Activated T-helper 2 cell treated with anti-CD3 and anti-CD28 coated beads, Interferon-gamma antibody, Interleukin-2, Interleukin-4, amounts not matched to agents 10 μg/mL and 5 μg/mL and 100 μg/mL, durations not matched to agents 14 hours and 24 hours and 36 hours (primary cell): ENCODE measurements around the gene IQCN. TPM values are rescaled to one million over a fixed set of nuclear protein-coding genes. Genes with fewer than 3 reads are reported as not detected.

Experiments
- DNase-seq: peaks from one replicate; pipeline ENCODE4 v3.0.0; 2021; ENCODE audit warnings: low spot score
- H3K27ac Mint-ChIP-seq: one replicate; pipeline ENCODE4 v1.8.0; 2021; ENCODE audit warnings: mixed read lengths
- H3K27me3 Mint-ChIP-seq: one replicate; pipeline ENCODE4 v1.8.0; 2021; ENCODE audit warnings: low read depth, mixed read lengths
- H3K36me3 Mint-ChIP-seq: one replicate; pipeline ENCODE4 v1.8.0; 2021; ENCODE audit warnings: low read depth, mixed read lengths
- H3K4me1 Mint-ChIP-seq: one replicate; pipeline ENCODE4 v1.8.0; 2021; ENCODE audit warnings: low read depth, mixed read lengths
- H3K4me3 Mint-ChIP-seq: one replicate; pipeline ENCODE4 v1.8.0; 2021; ENCODE audit warnings: low read depth, mild to moderate bottlenecking, moderate library complexity, mixed read lengths
- H3K9me3 Mint-ChIP-seq: one replicate; pipeline ENCODE4 v1.8.0; 2021; ENCODE audit warnings: mixed read lengths
- intact Hi-C: fragments of 100-400 bp; cut with micrococcal nuclease; formaldehyde crosslinking; loops from one replicate; pipeline ENCODE4 v1.15.1; 2023
- total RNA-seq: library from RNA; stranded (reverse); gene quantifications from 2 replicates; pipeline ENCODE4 v1.2.3, GENCODE V29; 2022

Gene IQCN
- total RNA-seq = 2.9 and 3.3 TPM in 2 replicates

- peak within 1 kb of the TSS; percentile 26 for H3K4me3 Mint-ChIP-seq
- peak within 1 kb of the TSS; percentile 17 for H3K27ac Mint-ChIP-seq
These were observed at the start of gene IQCN for GRCh38 chr19:18274219-18274780. IQCN (minus strand) TSS chr19:18274452; CDS start chr19:18269478, 4,974 bp downstream.

GRCh38 chr19:18322759-18323460 is 48.7 kb upstream of the IQCN start, which contains the start of gene LSM4:
LSM4 (minus strand) TSS chr19:18323076; CDS start chr19:18323020, 56 bp downstream.
- no peaks in the 10 kb centered on the region for H3K9me3 Mint-ChIP-seq
- H3K4me3 Mint-ChIP-seq = peak within 1 kb of the TSS; percentile 94
- peaks cover 47% of the 10 kb centered on the region for H3K4me1 Mint-ChIP-seq
- H3K27me3 Mint-ChIP-seq = no peaks in the 10 kb centered on the region
- peak; percentile 99 for DNase-seq
- peak within 1 kb of the TSS; percentile 97 for H3K27ac Mint-ChIP-seq
- peaks cover 46% of the 10 kb centered on the region for H3K36me3 Mint-ChIP-seq
- intact Hi-C loops = loop anchor here (1.0 to 5.0 kb wide), 4 partner anchors 19 to 131 kb away; partner anchors contain the start of gene MPV17L2

More at GRCh38 chr19:18274219-18274780, at the start of gene IQCN:
- peaks cover 54% of the 10 kb centered on the region for H3K36me3 Mint-ChIP-seq
- no peaks in the 10 kb centered on the region for H3K9me3 Mint-ChIP-seq
- no peaks in the 10 kb centered on the region for H3K27me3 Mint-ChIP-seq
- no peak for DNase-seq
- intact Hi-C loops = no loop called here
- H3K4me1 Mint-ChIP-seq = peaks cover 16% of the 10 kb centered on the region

DNA sequence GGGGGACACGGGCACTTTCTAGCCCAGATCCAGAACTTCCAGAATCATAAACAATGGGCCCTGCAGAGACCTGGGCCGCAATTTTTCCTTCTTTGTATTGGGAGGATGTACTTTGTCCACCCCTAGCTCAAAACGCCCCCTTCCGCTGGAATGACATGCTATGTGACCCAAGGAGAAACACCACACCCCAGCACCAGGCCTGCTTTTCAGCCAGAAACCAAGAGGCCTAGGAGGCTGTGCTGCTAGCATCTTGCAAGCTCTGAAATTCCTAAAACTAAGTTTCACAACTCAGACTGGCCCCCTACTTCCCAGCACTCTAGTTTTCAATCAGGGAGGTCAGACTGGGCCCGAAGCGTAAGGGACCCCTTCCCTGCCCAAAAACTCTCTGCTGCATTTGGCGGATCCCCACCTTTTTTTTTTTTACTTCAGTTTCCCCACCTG is 48.1 kb upstream of the IQCN start:
- Mint-ChIP-seq H3K4me3 (peak overlapping the region; percentile 94), H3K9me3 (no peaks in the 10 kb centered on the region), H3K27ac (peak overlapping the region; percentile 97), H3K27me3 (no peaks in the 10 kb centered on the region), H3K4me1 (peaks cover 52% of the 10 kb centered on the region), H3K36me3 (peaks cover 50% of the 10 kb centered on the region)
- intact Hi-C loops = loop anchor here (5.0 kb wide), 1 partner anchor 130 kb away; the partner anchor contains the start of gene MPV17L2
- DNase-seq = peak; percentile 52

DNA sequence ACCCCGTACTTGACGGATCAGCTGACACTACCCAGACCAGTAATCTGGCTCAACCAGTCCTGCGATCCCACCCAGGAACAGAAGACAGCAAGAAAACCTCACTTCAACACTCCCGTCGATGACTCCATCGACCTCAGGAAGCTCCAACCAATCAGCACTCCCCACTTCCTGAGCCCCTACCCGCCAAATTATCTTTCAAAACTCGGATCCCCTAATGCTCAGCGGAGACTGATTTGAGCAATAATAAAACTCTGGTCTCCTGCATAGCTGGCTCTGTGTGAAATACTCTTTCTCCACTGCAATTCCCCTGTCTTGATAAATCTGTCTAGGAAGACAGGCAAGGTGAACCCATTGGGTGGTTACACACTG is 47.5 kb upstream of the IQCN start:
- intact Hi-C loops = loop anchor here (5.0 kb wide), 1 partner anchor 129 kb away; the partner anchor contains the start of gene MPV17L2
- no peaks in the 10 kb centered on the region for H3K27me3 Mint-ChIP-seq
- DNase-seq = no peak
- peaks cover 52% of the 10 kb centered on the region for H3K4me1 Mint-ChIP-seq
- no peaks in the 10 kb centered on the region for H3K9me3 Mint-ChIP-seq
- H3K27ac Mint-ChIP-seq = peak overlapping the region; percentile 97
- H3K4me3 Mint-ChIP-seq = peak overlapping the region; percentile 94
- peaks cover 50% of the 10 kb centered on the region for H3K36me3 Mint-ChIP-seq

DNA sequence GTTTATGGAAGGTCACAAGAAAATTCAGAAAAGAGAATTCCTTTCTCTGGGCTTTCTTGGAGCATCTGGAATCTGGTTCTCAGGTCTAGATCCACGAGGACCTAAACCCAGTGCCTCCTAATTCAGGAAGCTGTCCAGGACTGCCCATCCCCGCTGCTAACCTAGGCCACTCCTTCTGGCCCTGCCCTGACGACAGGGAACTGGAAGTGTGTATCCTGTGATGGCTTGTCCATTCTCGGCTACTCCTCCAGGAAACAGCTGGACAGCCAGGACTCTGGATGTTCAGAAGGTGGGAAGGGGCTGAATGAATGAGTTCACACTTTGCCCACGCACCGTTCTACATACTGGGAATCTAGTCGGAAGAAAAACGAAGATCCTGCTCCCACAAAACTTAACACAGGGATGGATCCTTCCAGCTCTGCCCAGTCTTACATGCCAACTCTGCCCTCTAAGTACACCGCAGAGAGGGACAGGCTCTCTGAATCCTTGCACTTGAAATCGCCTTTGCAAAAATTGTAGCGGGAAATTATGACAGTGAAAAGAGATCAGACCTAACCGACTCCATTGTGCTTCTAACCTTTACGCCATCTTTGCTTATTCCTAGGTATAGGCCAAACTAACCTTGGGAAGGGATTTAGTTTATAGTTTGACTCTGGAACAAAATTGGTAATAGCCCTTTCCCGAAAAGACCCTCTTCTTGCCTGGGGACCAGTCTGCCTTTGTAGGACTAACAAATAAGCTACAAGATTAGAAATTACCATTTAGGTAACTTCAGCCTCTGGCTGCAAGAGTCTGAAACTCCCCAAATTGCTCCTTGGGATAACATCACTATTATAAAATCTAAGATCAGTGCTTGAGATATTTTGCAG is 46.8 kb upstream of the IQCN start:
- peaks cover 53% of the 10 kb centered on the region for H3K4me1 Mint-ChIP-seq
- no peaks in the 10 kb centered on the region for H3K9me3 Mint-ChIP-seq
- peak overlapping the region; percentile 97 for H3K27ac Mint-ChIP-seq
- H3K4me3 Mint-ChIP-seq = peak overlapping the region; percentile 94
- no peaks in the 10 kb centered on the region for H3K27me3 Mint-ChIP-seq
- intact Hi-C loops = loop anchor here (5.0 kb wide), 1 partner anchor 129 kb away; the partner anchor contains the start of gene MPV17L2
- H3K36me3 Mint-ChIP-seq = peaks cover 52% of the 10 kb centered on the region
- no peak for DNase-seq

- H3K4me3 Mint-ChIP-seq = peak overlapping the region; percentile 53
- peaks cover 62% of the 10 kb centered on the region for H3K36me3 Mint-ChIP-seq
- no peaks in the 10 kb centered on the region for H3K9me3 Mint-ChIP-seq
- intact Hi-C loops = loop anchor here (5.0 kb wide), 1 partner anchor 127 kb away; the partner anchor contains the start of gene MPV17L2
- H3K27me3 Mint-ChIP-seq = no peaks in the 10 kb centered on the region
- peak overlapping the region; percentile 80 for H3K27ac Mint-ChIP-seq
- DNase-seq = no peak
- peaks cover 56% of the 10 kb centered on the region for H3K4me1 Mint-ChIP-seq
These were observed 45.4 kb upstream of the IQCN start for GRCh38 chr19:18319591-18320135.

DNA sequence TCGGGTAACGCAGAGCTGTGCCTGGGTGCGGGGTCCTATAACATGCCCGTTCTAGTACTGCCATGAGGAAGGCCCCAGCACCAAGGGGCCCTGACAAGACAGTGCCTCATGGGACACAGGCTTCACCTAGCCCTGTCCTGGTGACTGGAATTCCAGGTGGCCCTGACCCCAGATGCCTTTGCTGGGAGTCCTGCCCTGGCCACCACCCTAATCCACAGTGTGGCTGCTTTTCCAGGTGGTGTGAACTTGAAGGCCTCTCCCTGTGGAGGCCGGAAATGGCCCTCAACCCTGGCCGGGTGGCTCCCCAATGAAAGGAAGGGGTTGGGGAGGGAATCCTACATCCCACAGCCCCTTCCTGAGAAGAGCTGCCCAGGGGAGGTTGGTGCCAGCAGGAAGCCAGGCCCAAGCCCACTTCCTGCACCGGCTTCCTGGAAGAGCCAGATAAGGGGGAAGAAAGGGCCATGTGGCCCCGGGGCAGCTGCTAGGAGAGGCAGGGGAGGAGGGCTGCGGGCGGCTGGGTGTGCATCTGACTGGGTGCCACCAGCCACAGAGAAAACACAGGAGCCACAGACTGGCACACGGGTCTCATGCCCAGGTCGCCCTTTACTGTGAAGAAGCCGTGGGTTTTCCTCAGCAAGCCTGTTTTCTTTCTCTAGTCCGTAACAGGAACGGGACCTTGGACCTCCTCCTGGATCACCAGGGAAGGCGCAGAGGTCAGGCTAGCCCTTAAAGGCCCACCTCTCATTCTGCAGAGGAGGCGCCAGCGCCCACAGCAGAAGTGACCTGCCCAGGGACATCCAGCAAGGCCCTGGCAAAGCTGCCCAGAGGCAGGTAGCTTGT is 43.9 kb upstream of the IQCN start:
- H3K4me3 Mint-ChIP-seq = peak overlapping the region; percentile 70
- intact Hi-C loops = no loop called here
- DNase-seq = peak; percentile 44
- H3K27me3 Mint-ChIP-seq = no peaks in the 10 kb centered on the region
- peaks cover 73% of the 10 kb centered on the region for H3K36me3 Mint-ChIP-seq
- H3K9me3 Mint-ChIP-seq = no peaks in the 10 kb centered on the region
- peaks cover 46% of the 10 kb centered on the region for H3K4me1 Mint-ChIP-seq
- peak overlapping the region; percentile 96 for H3K27ac Mint-ChIP-seq

DNA sequence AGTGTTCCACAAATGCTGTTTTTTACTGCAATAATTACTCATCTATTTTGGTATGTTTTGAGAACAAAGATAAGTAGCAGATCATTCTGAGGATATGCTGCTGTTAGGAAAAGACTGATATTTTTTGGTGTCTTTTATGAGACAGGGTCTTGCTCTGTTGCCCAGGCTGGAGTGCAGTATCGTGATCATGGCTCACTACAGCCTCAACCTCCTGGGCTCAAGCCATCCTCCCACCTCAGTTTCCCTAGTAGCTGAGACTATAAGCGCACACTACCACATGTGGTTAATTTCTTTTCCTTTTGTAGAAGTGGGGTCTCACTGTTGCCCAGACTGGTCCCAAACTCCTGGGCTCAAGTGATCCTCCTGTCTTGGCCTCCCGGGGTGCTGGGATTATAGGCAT is 39.1 kb upstream of the IQCN start:
- intact Hi-C loops = no loop called here
- DNase-seq = no peak
- H3K27ac Mint-ChIP-seq = no peak overlapping the region
- H3K36me3 Mint-ChIP-seq = peaks cover 46% of the 10 kb centered on the region
- H3K4me1 Mint-ChIP-seq = peaks cover 18% of the 10 kb centered on the region
- no peaks in the 10 kb centered on the region for H3K27me3 Mint-ChIP-seq
- no peak overlapping the region for H3K4me3 Mint-ChIP-seq
- H3K9me3 Mint-ChIP-seq = no peaks in the 10 kb centered on the region

DNA sequence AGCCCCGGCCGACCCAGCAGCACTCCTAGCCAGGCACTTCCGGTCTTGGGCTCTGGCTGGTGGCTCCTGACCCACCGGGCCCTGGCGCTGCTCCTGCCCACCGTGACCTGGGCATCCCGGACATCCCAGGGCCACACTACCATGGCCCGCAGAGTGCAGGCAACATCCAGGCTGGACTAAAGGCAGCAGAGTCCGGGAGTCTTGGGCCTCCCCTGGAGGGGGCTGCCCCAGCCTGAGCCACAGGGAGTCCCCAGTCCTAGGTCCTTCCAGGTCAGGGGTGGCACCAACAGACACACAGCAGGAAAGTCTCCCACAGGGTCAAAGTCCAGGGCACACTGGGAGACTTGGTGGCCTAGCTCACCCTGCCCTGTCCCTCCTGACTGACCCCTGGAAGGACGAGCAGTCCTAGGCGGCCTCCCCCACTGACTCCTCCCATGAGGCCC is 37.9 kb upstream of the IQCN start:
- Mint-ChIP-seq H3K27me3 (no peaks in the 10 kb centered on the region), H3K27ac (no peak overlapping the region), H3K9me3 (no peaks in the 10 kb centered on the region), H3K4me1 (peaks cover 14% of the 10 kb centered on the region), H3K4me3 (no peak overlapping the region), H3K36me3 (peaks cover 47% of the 10 kb centered on the region)
- DNase-seq = no peak
- intact Hi-C loops = no loop called here

GRCh38 chr19:18311502-18312091 is 37.3 kb upstream of the IQCN start:
- no peaks in the 10 kb centered on the region for H3K27me3 Mint-ChIP-seq

GRCh38 chr19:18310966-18311365 is 36.7 kb upstream of the IQCN start:
- intact Hi-C loops = no loop called here
- Mint-ChIP-seq H3K36me3 (peaks cover 56% of the 10 kb centered on the region), H3K9me3 (no peaks in the 10 kb centered on the region), H3K27me3 (no peaks in the 10 kb centered on the region), H3K27ac (no peak overlapping the region), H3K4me3 (no peak overlapping the region), H3K4me1 (peaks cover 18% of the 10 kb centered on the region)
- no peak for DNase-seq

More at GRCh38 chr19:18311502-18312091, 37.3 kb upstream of the IQCN start:
- H3K4me1 Mint-ChIP-seq = peaks cover 18% of the 10 kb centered on the region
- no peak overlapping the region for H3K27ac Mint-ChIP-seq
- H3K4me3 Mint-ChIP-seq = no peak overlapping the region
- intact Hi-C loops = no loop called here
- peaks cover 52% of the 10 kb centered on the region for H3K36me3 Mint-ChIP-seq
- no peaks in the 10 kb centered on the region for H3K9me3 Mint-ChIP-seq
- DNase-seq = no peak
